ENCODE results near the gene MTFR1L.
A peak's percentile ranks its signal among the peaks of the same experiment; 100 is the strongest.

Gene MTFR1L

DNA sequence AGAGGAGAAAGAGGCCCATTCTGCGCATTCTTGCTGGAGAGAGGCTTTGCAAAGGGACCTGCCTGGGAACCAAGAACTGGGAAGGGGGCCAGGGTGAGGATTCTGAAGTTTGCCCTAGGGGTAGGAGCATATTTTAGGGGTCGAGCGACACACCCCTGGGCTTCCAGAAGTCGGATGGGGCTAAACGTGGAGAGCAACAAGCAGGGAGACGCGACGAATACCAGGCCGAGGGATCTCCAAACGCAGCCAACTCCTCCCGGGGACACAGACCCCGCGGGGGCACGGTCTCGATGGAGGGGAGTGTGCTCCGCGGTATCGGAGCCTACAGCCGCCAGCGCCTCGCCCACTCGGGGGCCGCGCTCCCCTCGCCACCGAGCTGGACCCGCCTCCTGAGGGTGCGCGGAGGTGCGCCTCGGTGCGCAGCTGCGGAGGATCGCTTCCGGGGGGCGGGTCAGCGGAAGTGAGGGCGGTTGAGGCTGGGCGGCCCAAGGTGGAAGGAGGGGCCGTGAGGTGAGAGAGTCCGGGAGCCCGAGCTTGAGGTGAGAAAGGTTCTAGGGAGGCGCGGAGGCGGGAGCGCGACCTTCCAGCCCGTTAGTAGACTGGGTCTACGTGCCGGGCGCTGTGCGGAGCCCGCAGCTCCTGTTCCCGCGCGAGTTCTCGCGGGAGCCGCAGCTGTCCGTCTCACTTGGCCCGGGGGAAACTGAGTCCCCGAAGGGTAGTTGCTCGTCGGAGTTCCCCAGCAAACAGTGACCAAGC is at the start of gene MTFR1L:
Gene MTFR1L, plus strand, starts transcription at position 464 of the 756 bp plus-strand sequence. CDS start 3,151 bp downstream, outside the sequence.
- Mint-ChIP-seq H3K4me1 (peaks cover 37% of the 10 kb centered on the region), H3K36me3 (peaks cover 20% of the 10 kb centered on the region), H3K27ac (peak within 1 kb of the TSS; percentile 95), H3K9me3 (no peaks in the 10 kb centered on the region), H3K4me3 (peak within 1 kb of the TSS; percentile 93)
- peak; percentile 91 for ATAC-seq
- DNase-seq (ENCODE audit: low spot score in 2 of 2) = peak; percentile 87 to 96

DNA sequence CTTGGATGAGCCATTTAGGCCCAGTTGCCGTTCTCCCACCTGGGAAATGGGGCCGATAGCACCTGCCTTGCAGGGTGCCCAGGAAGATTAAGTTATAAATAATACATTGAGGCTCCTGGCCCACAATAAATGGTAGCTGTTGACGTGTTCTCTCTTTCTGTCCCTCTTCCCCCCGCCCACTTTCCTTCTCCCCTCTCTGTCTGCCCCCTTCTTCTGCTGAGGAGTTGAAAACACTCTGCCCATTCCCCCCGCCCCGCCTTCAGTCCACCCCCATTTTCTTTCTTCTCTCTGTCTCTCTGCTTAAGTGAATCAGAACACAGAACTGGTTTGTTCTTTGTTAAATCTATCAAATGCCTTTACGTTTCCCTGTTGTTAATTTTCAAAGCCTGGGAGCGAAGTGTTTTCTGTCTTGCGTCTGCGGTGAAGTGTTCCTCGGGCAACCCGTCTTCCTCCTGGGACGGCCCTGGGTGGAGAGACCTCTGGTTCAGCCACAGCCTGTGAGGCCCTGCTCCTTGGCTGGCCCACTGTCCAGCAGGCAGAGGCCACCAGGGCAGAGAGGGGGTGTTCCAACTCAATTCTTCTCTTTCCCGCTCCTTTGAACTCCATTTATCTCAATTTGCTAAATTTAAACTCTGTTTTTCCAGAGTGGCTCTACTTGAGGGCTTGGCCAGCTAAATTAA is 49.1 kb upstream of the MTFR1L start:
- Mint-ChIP-seq H3K27ac (no peak overlapping the region), H3K4me1 (peaks cover 42% of the 10 kb centered on the region), H3K9me3 (no peaks in the 10 kb centered on the region), H3K4me3 (no peak overlapping the region), H3K36me3 (peaks cover 3% of the 10 kb centered on the region)
- no peak for ATAC-seq
- no peak for DNase-seq (ENCODE audit: low spot score in 2 of 2)

DNA sequence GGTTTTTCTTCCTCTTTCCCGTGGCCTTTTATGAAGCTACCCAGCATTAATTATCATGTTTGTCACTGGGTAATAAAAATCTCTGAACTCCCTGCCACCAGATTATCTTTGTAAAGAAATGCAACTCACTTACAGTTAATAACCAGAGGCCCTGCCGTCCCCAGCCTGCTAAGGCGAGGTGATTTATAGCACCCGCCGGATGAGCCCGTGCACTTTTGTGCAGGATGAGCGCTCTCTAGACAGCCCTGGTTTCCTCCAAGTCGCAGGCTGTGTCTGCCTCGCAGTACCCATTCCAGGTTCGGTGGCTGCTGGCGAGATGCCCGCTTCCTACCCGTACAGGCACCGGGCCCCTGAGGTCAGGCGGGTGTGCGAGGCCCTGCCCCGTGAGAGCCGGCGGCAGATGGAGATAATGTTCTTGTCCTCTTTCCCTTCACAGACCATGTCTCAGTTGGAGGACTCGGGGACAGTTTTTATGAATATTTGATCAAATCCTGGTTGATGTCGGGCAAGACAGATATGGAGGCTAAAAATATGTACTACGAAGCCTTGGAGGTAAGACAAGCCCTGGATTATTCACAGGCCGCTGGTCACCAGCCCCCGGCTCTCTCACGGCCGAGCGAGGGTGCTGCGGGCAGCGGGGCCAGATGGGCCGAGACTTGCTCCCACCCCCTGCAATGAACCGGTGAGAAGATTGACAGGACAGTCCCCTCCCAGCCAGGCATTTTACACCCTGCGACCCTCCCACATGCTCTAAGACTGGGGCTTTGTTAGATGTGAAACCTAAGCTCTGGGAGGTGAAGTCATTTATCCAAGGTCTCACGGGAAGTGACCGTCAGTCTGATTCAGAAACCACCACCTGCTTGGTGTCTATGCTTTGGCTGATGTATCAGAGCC is 48.3 kb upstream of the MTFR1L start:
- ATAC-seq (no peak), DNase-seq (ENCODE audit: low spot score in 2 of 2) (no peak)
- H3K4me1 Mint-ChIP-seq = peaks cover 45% of the 10 kb centered on the region

DNA sequence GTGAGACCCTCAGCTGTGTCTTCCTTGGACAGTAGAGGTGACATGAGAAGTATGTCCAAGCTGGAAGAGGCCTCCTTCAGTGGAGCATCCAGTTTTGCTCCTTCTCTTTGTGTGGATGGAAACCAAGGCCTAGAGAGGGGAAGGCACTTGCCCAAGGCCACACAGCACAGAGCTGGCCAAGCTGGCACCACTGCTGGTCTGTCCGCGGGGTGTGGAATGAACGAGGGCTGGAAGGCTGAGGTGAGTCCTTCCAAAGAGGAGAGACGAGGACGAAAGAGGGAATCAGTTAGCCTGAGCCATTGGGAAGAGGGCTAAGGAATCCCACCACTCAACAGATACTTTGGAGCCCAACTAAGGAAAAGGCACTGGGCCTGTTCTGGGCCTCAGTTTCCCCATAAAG is 47.6 kb upstream of the MTFR1L start:
- no peak for DNase-seq (ENCODE audit: low spot score in 2 of 2)
- Mint-ChIP-seq H3K9me3 (no peaks in the 10 kb centered on the region), H3K4me1 (peaks cover 45% of the 10 kb centered on the region), H3K27ac (no peak overlapping the region), H3K4me3 (no peak overlapping the region), H3K36me3 (peaks cover 4% of the 10 kb centered on the region)
- ATAC-seq = no peak

More for the DNA sequence above, 48.3 kb upstream of the MTFR1L start:
- Mint-ChIP-seq H3K36me3 (peaks cover 4% of the 10 kb centered on the region), H3K4me3 (no peak overlapping the region), H3K27ac (no peak overlapping the region), H3K9me3 (no peaks in the 10 kb centered on the region)

DNA sequence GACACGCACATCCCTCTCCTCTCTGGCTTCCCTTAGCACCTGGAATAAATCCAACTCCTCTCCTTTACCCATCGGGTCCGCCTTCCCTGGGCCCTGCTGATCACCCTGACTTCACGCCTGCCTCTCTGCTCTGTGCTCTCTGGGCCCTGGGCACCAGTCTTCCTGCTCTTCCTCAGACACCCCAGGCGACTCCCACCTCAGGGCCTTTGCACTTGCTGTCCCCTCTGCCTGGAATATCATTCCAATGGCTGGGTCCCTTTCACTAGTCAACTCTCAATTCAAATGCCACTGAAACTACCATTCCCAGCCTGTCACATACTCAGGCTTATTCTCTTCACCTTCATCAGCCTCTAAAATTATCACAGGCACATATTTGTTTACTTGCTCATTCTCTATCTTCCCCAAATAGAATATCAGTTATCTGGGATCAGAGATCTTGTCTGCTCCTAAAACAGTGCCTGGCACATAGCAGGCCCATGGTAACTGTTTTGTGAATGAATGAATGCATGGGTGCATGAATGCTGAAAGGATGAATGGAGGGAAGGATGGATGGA is 47.0 kb upstream of the MTFR1L start:
- no peaks in the 10 kb centered on the region for H3K9me3 Mint-ChIP-seq
- H3K4me3 Mint-ChIP-seq = no peak overlapping the region
- peaks cover 4% of the 10 kb centered on the region for H3K36me3 Mint-ChIP-seq
- ATAC-seq (no peak), DNase-seq (ENCODE audit: low spot score in 2 of 2) (no peak)
- no peak overlapping the region for H3K27ac Mint-ChIP-seq
- H3K4me1 Mint-ChIP-seq = peaks cover 45% of the 10 kb centered on the region

DNA sequence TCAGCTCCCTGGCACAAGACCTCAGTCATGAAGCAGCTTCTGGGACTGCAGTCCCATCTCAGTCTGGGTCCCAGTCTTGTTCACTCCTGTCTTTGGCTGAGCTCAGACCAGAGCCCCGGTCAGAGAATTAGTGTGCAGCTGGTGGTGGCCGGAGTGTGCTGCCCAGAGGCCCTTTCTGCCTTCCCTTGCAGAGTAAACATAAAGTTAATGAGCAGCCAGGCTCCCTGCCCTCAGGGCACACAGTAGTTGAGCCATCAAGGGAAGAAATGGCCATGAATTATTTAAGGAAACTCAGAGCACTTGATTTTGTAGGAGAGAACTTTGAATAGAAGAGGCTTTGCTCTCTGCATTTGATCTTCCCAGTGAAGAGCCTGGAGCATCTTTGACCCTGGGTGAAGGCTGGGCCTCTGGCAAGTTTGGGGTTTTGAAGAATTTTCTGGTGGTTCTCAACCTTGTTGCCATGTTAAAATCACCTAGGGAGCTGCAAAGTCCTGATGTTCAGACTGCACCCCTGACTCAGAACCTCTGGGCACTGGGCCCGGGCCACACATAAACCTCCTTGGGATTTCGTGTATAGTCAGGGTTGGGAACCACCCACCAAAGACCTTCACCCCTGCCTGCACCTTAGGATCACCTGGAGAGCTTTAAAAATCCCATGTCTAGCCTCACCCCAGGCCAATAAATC is 46.2 kb upstream of the MTFR1L start:
- Mint-ChIP-seq H3K4me1 (peaks cover 41% of the 10 kb centered on the region), H3K27ac (peak overlapping the region; percentile 71)

DNA sequence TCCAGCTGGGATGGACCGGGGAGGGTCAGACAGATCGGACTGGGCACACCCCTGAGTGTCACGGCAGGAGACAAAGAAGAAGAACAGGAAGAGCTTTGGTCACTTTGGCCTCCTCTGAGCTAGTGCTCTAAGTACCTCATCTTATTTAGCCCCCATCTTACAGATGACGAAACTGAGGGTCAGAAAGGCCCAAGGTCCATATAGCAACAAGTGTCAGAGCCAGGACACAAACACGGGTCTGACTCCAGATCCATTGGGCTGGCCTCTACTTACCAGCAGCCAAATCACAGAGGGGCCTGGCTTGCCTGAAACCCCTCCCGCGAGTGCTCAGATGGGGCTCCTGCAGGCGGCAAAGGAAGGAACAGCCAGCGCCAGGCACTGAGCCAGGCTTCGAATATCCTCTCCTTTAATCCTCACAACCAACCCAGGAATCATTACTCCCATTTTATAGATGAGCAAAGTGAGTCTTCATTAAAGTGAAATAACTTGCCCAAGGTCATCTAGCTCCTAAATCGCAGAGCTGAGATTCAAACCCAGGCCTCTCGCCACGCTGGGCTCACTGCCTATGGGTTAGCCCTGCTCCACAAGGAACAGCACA is 45.4 kb upstream of the MTFR1L start:
- Mint-ChIP-seq H3K4me1 (peaks cover 34% of the 10 kb centered on the region), H3K27ac (peak overlapping the region; percentile 71), H3K4me3 (peak overlapping the region; percentile 64), H3K9me3 (no peaks in the 10 kb centered on the region), H3K36me3 (peaks cover 4% of the 10 kb centered on the region)
- DNase-seq (ENCODE audit: low spot score in 2 of 2) (no peak), ATAC-seq (no peak)

More for the DNA sequence above, 46.2 kb upstream of the MTFR1L start:
- H3K9me3 Mint-ChIP-seq = no peaks in the 10 kb centered on the region
- DNase-seq (ENCODE audit: low spot score in 2 of 2) (no peak), ATAC-seq (no peak)
- peaks cover 4% of the 10 kb centered on the region for H3K36me3 Mint-ChIP-seq
- H3K4me3 Mint-ChIP-seq = peak overlapping the region; percentile 64

DNA sequence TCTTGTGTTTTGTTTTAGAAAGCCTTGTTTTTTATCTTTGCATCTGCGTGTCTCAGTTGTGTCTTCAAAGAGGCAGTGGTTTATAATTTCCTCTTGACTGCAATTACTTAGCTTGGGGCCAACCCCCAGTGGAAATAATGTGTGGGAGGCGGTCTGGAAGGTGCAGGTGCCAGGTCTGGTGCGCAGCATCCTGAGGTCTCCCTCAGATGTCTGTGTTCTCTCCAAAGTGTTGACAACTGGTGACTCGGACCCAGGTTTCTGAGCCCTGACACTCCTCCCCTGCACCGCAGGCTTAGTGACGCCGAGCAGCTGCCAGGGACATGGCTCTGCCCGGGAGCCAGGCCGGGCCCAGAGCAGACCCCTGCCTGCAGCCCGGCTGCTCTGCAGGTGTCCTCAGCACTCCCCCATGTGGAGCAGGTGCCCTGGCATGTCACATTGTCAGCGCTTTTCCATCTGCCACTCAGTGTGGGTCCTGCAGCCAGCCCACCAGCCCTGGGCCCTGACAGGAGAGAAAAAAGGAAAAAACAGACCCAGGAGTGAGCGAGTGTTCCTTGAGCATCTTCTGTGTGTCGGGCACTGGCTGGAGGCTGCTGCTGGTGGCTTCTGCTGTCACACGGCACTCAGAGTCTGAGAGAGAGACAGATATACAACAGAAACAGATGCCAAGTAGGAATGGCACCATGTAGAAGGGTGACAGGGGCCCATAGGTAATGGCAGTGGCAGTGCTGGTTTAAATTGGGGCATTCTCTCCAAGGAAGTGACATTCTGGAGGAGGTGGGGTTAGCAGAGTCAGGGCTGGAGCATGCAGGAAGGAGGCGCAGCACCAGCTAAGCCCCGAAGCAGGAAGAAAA is 44.6 kb upstream of the MTFR1L start:
- peaks cover 4% of the 10 kb centered on the region for H3K36me3 Mint-ChIP-seq
- peak overlapping the region; percentile 71 for H3K27ac Mint-ChIP-seq
- peak; percentile 34 to 67 for DNase-seq (ENCODE audit: low spot score in 2 of 2)

DNA sequence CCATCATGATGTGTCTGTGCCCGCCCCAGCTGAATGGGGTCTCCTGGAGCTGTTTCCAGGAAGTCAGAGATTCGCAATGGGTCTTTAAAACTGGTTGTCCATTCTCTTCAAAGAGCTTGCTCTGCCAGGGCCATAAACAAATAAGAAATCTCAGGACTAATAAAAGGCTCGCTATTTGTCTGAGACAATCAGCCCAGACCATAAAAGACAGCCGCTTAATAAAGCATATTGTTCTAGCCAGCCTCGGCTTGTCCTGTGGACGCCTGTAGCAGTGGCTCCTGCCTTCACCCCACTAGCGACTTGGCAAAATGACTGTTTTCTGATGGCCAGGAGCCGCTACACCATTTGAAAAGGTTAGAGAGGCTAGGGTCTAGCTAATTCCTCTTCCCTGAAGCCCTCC is 40.4 kb upstream of the MTFR1L start:
- Mint-ChIP-seq H3K36me3 (peaks cover 4% of the 10 kb centered on the region), H3K4me3 (no peak overlapping the region), H3K4me1 (peaks cover 17% of the 10 kb centered on the region), H3K9me3 (no peaks in the 10 kb centered on the region), H3K27ac (no peak overlapping the region)
- no peak for DNase-seq (ENCODE audit: low spot score in 2 of 2)
- ATAC-seq = no peak

More for the DNA sequence above, 44.6 kb upstream of the MTFR1L start:
- ATAC-seq = peak; percentile 90
- no peaks in the 10 kb centered on the region for H3K9me3 Mint-ChIP-seq
- H3K4me3 Mint-ChIP-seq = peak overlapping the region; percentile 64
- peaks cover 33% of the 10 kb centered on the region for H3K4me1 Mint-ChIP-seq

DNA sequence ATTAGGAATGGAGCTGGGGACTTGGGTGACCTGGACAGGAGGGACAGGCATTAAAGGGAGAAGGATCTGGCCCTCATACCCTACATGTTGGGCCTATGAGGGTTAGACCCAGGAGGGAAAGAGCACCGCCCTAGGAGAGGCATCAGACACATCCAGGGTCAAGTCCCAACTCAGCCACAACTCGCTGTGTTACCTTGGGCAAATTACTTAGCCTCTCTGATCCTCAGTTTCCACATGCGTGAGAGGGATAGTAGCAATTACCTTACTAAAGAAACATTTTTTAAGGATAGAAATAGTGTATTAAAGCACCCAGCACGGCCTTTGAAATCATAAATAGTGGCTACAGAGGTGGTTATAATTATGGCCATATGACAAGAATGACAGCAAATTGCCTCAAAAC is 39.9 kb upstream of the MTFR1L start:
- H3K9me3 Mint-ChIP-seq = no peaks in the 10 kb centered on the region
- H3K27ac Mint-ChIP-seq = no peak overlapping the region
- DNase-seq (ENCODE audit: low spot score in 2 of 2) (no peak), ATAC-seq (no peak)
- peaks cover 11% of the 10 kb centered on the region for H3K4me1 Mint-ChIP-seq
- no peak overlapping the region for H3K4me3 Mint-ChIP-seq
- peaks cover 4% of the 10 kb centered on the region for H3K36me3 Mint-ChIP-seq

DNA sequence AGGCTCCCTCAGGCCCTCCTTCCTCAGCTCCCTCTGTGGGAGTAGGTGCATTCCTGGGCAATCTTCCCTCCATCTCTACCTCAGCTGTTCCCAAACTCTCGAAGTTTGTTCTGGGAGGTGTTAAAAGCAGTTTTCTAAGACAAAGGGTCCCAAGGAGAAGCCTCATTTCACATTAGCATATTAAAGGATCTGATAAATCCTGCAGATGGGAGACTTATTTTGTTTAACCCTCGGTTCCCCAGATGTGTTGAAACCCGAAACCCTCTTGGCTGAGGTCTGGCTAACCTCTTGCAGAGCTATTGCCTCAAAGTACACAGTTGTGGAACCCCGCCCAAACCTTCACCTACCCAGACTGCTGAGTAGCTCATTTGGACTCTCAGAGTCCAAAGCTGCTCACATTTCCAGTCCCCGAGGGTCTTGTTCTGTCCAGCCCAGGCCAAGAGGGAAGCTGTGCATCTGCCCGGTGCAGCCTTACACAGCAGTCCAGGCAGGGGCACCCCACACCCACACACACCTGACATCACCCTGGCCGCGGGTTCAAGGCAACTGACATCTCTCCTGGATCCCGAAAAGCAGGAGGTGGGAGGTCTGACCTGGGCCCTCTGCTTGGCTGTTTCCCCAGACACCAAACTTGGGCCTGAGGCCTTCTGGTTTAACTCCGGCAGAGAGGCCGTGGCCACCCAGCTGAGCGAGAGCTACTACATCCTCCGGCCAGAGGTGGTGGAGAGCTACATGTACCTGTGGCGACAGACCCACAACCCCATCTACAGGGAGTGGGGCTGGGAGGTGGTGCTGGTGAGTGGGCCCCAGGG is 39.2 kb upstream of the MTFR1L start:
- H3K4me3 Mint-ChIP-seq = no peak overlapping the region
- H3K9me3 Mint-ChIP-seq = no peaks in the 10 kb centered on the region
- peaks cover 3% of the 10 kb centered on the region for H3K36me3 Mint-ChIP-seq
- peaks cover 5% of the 10 kb centered on the region for H3K4me1 Mint-ChIP-seq
- DNase-seq (ENCODE audit: low spot score in 2 of 2) (no peak), ATAC-seq (no peak)
- H3K27ac Mint-ChIP-seq = no peak overlapping the region

DNA sequence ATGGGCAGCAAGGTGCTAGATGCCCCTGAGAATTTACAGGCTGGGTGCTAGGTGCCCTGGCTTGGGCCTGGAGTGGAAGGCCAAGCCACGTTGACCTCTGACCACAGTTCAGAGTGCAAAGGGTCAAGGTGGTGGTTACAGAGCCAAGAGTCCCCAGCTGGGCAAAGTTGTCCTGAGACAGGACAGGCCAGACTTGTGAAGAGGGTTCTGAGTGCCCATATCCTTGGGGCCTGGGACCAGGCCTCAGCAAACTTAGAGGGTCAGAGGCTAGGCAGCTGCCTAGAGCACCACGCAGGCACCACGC is 38.7 kb upstream of the MTFR1L start:
- Mint-ChIP-seq H3K36me3 (no peaks in the 10 kb centered on the region), H3K4me1 (no peaks in the 10 kb centered on the region), H3K4me3 (no peak overlapping the region), H3K27ac (no peak overlapping the region), H3K9me3 (no peaks in the 10 kb centered on the region)
- ATAC-seq (no peak), DNase-seq (ENCODE audit: low spot score in 2 of 2) (no peak)

DNA sequence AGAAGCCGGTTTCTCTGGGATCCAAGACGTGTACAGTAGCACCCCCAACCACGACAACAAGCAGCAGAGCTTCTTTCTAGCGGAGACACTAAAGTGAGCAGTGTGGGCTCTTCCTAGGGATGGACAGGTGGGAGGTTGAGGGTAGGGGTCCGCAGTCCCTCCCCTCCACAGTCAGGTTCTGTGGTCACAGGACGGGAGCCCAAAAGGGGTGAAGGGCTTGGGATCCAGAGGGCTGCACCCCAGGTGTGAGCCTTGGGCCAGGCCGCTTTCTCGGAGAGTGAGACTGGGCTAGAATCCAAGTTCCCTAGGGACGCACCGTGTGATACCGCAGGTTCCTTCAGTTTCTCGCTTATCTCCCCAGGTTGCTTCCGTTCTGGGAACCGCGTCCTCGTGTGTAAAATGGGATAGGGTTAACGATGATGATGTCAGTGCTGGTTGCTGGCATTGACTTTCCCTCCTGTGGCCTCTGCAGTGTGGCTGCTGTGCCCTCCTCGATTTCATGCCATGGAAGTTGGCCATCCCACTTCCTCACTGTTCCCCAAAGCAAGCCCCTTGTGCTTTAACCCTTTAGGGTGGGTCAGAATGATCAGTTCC is 37.0 kb upstream of the MTFR1L start:
- Mint-ChIP-seq H3K4me1 (no peaks in the 10 kb centered on the region), H3K27ac (peak overlapping the region; percentile 61), H3K9me3 (no peaks in the 10 kb centered on the region), H3K36me3 (no peaks in the 10 kb centered on the region), H3K4me3 (no peak overlapping the region)
- DNase-seq (ENCODE audit: low spot score in 2 of 2) (no peak), ATAC-seq (no peak)
